H9 (cell line): ENCODE results near the gene LGSN. TPM values are rescaled to one million over a fixed set of nuclear protein-coding genes. Genes with fewer than 3 reads are reported as not detected.
A peak's percentile ranks its signal among the peaks of the same experiment; 100 is the strongest.

Source experiments
- DNase-seq: peaks from one replicate; pipeline ENCODE4 v3.0.0-alpha.2; 2017
- H2AFZ ChIP-seq: one replicate; pipeline ENCODE4 v1.6.1; 2013; ENCODE audit warnings: mild to moderate bottlenecking, low read length, control low read depth, moderate library complexity
- H2AK5ac ChIP-seq: 2 replicates; pipeline ENCODE4 v1.6.1; 2013; ENCODE audit warnings: low read length, control low read depth, mixed read lengths; ENCODE audit not compliant: insufficient read length
- H2BK120ac ChIP-seq: one replicate; pipeline ENCODE4 v1.6.1; 2013; ENCODE audit warnings: low read depth, mild to moderate bottlenecking, low read length, control low read depth, inconsistent platforms; ENCODE audit not compliant: poor library complexity, severe bottlenecking
- H2BK12ac ChIP-seq: 2 replicates; pipeline ENCODE4 v1.6.1; 2013; ENCODE audit warnings: low read length, control low read depth, mixed read lengths, low read depth; ENCODE audit not compliant: insufficient read length
- H2BK15ac ChIP-seq: 2 replicates; pipeline ENCODE4 v1.6.1; 2013; ENCODE audit warnings: low read depth, low read length, control low read depth
- H2BK20ac ChIP-seq: one replicate; pipeline ENCODE4 v1.6.1; 2013; ENCODE audit warnings: low read depth, mild to moderate bottlenecking, low read length, control low read depth, inconsistent platforms; ENCODE audit not compliant: poor library complexity, severe bottlenecking
- H2BK5ac ChIP-seq: 2 replicates; pipeline ENCODE4 v1.6.1; 2013; ENCODE audit warnings: low read length, control low read depth, mixed read lengths; ENCODE audit not compliant: insufficient read length
- H3K14ac ChIP-seq: 2 replicates; pipeline ENCODE4 v1.6.1; 2013; ENCODE audit warnings: low read length, control low read depth; ENCODE audit not compliant: insufficient read depth
- H3K18ac ChIP-seq: 2 replicates; pipeline ENCODE4 v1.6.1; 2013; ENCODE audit warnings: low read depth, mild to moderate bottlenecking, mixed read lengths, low read length, control low read depth; ENCODE audit not compliant: insufficient read length
- H3K23ac ChIP-seq: 2 replicates; pipeline ENCODE4 v1.6.1; 2013; ENCODE audit warnings: low read length, control low read depth, mixed read lengths, low read depth; ENCODE audit not compliant: insufficient read length
- H3K23me2 ChIP-seq: 2 replicates; pipeline ENCODE4 v1.6.1; 2013; ENCODE audit warnings: low read depth, mild to moderate bottlenecking, mixed read lengths, low read length, control low read depth; ENCODE audit not compliant: insufficient read length, poor library complexity, severe bottlenecking
- H3K27ac ChIP-seq: 2 replicates; pipeline ENCODE4 v1.5.1; 2013; ENCODE audit warnings: low read length, control low read depth, mixed read lengths, low read depth; ENCODE audit not compliant: insufficient read length
- H3K27me3 ChIP-seq: 2 replicates; pipeline ENCODE4 v1.6.1; 2013; ENCODE audit warnings: low read length, control low read depth, inconsistent platforms; ENCODE audit not compliant: insufficient read depth
- H3K4ac ChIP-seq: 2 replicates; pipeline ENCODE4 v1.6.1; 2013; ENCODE audit warnings: low read depth, mild to moderate bottlenecking, control low read depth, inconsistent platforms, low read length, moderate library complexity
- H3K4me1 ChIP-seq: 2 replicates; pipeline ENCODE4 v1.6.1; 2013; ENCODE audit warnings: low read length, control low read depth, inconsistent platforms; ENCODE audit not compliant: insufficient read depth
- H3K4me2 ChIP-seq: 2 replicates; pipeline ENCODE4 v1.6.1; 2013; ENCODE audit warnings: low read length, control low read depth, mixed read lengths; ENCODE audit not compliant: insufficient read length, insufficient read depth
- H3K56ac ChIP-seq: 2 replicates; pipeline ENCODE4 v1.6.1; 2013; ENCODE audit warnings: low read depth, mild to moderate bottlenecking, mixed read lengths, low read length, control low read depth; ENCODE audit not compliant: insufficient read length
- H3K79me1 ChIP-seq: 2 replicates; pipeline ENCODE4 v1.6.1; 2013; ENCODE audit warnings: low read depth, mild to moderate bottlenecking, moderate library complexity, low read length, control low read depth, inconsistent platforms; ENCODE audit not compliant: insufficient read depth, poor library complexity, severe bottlenecking
- H3K79me2 ChIP-seq: 2 replicates; pipeline ENCODE4 v1.6.1; 2013; ENCODE audit warnings: low read length, control low read depth, inconsistent platforms; ENCODE audit not compliant: insufficient read depth
- H3K9ac ChIP-seq: 2 replicates; pipeline ENCODE4 v1.6.1; 2013; ENCODE audit warnings: low read length, control low read depth, mixed read lengths; ENCODE audit not compliant: insufficient read length; ENCODE audit errors: extremely low read depth
- H3K9me3 ChIP-seq: one replicate; pipeline ENCODE4 v1.6.1; 2013; ENCODE audit warnings: low read depth, low read length, inconsistent platforms; ENCODE audit not compliant: control insufficient read depth
- H3T11ph ChIP-seq: one replicate; pipeline ENCODE4 v1.6.1; 2013; ENCODE audit warnings: mild to moderate bottlenecking, low read length, control low read depth, inconsistent platforms
- H4K20me1 ChIP-seq: one replicate; pipeline ENCODE4 v1.6.1; 2013; ENCODE audit not compliant: control insufficient read depth, insufficient read length, insufficient read depth
- H4K5ac ChIP-seq: 2 replicates; pipeline ENCODE4 v1.6.1; 2013; ENCODE audit warnings: low read depth, mild to moderate bottlenecking, mixed read lengths, low read length, control low read depth; ENCODE audit not compliant: insufficient read length
- H4K8ac ChIP-seq: replicated peaks from 2 replicates; pipeline ENCODE4 v1.6.1; 2013; ENCODE audit warnings: low read length, control low read depth, mixed read lengths, low read depth; ENCODE audit not compliant: insufficient read length
- H4K91ac ChIP-seq: 2 replicates; pipeline ENCODE4 v1.6.1; 2013; ENCODE audit warnings: low read depth, mild to moderate bottlenecking, moderate library complexity, mixed read lengths, low read length, control low read depth; ENCODE audit not compliant: insufficient read length
- H3K27ac Mint-ChIP-seq, 3 experiments: 2 replicates in 2 of 3; 3 replicates in 1 of 3; pipeline ENCODE4 v1.8.0; 2020 to 2021; ENCODE audit warnings: mixed read lengths in 3 of 3, mild to moderate bottlenecking in 1 of 3, moderate library complexity in 1 of 3
- H3K27me3 Mint-ChIP-seq: 2 replicates; pipeline ENCODE4 v1.8.0; 2021; ENCODE audit warnings: low read depth, mild to moderate bottlenecking, moderate library complexity, mixed read lengths
- H3K36me3 Mint-ChIP-seq, 3 experiments: 2 replicates in 2 of 3; 3 replicates in 1 of 3; pipeline ENCODE4 v1.8.0; 2020 to 2021; ENCODE audit warnings: low read depth in 3 of 3, mixed read lengths in 3 of 3; ENCODE audit not compliant: insufficient read depth in 1 of 3
- H3K4me1 Mint-ChIP-seq, 2 experiments: 2 replicates each; pipeline ENCODE4 v1.8.0; 2020; ENCODE audit warnings: mixed read lengths in 2 of 2
- H3K4me3 Mint-ChIP-seq, 2 experiments: 2 replicates in 1 of 2; 3 replicates in 1 of 2; pipeline ENCODE4 v1.8.0; 2020 to 2021; ENCODE audit warnings: mild to moderate bottlenecking in 2 of 2, mixed read lengths in 2 of 2, moderate library complexity in 1 of 2
- H3K9me3 Mint-ChIP-seq, 2 experiments: 2 replicates in 1 of 2; 3 replicates in 1 of 2; pipeline ENCODE4 v1.8.0; 2020; ENCODE audit warnings: mild to moderate bottlenecking in 2 of 2, mixed read lengths in 2 of 2, moderate library complexity in 1 of 2
- WGBS: extraction: QIAGEN DNeasy Blood & Tissue Kit; methylation state at CpG from one replicate; pipeline ENCODE4 v1.1.7; 2013; ENCODE audit warnings: missing lambda C conversion rate, low lambda C conversion rate, mixed read lengths; ENCODE audit not compliant: insufficient read length; ENCODE audit errors: extremely low coverage; 5-methylcytosine and 5-hydroxymethylcytosine counted together
- total RNA-seq: library from RNA; stranded (reverse); gene quantifications from 2 replicates; pipeline ENCODE4 v1.2.1, GENCODE V29; 2021
- TF ChIP-seq, protein P1 (sequence below): fragments of 200-600 bp; sonication (generic); conservative IDR thresholded peaks from 3 replicates; pipeline ENCODE4 v1.8.0; 2021; ENCODE audit warnings: antibody characterized with exemption, mild to moderate bottlenecking

The LGSN gene
- total RNA-seq, 1 experiment from 2014 or later = 0.13 TPM

DNA sequence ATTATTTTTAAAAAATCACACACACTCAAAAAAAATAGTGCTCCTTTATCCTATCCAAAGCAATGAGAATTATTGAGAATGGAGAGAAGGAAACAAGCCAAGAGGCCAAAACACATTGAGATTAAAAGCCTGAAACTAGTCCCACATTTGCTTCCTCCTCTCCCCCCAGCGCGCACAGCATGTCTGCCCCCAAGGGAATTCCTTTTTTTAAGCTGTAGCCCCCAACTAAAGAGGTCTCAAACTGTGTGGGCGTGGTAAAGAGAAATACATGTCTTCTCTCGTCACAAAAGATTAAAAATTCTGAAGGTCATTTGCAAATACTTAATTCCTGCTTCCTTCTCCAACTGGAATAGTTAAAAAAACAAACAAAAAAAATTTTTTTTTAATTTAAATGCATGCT lies 52.7 kb downstream of the LGSN start:
- no CpG with 5 or more reads among the region's 4 CpGs for WGBS
- no peak overlapping the region for H3K56ac ChIP-seq

More for the DNA sequence above, 52.7 kb downstream of the LGSN start:
- TF ChIP-seq, protein P1, sequence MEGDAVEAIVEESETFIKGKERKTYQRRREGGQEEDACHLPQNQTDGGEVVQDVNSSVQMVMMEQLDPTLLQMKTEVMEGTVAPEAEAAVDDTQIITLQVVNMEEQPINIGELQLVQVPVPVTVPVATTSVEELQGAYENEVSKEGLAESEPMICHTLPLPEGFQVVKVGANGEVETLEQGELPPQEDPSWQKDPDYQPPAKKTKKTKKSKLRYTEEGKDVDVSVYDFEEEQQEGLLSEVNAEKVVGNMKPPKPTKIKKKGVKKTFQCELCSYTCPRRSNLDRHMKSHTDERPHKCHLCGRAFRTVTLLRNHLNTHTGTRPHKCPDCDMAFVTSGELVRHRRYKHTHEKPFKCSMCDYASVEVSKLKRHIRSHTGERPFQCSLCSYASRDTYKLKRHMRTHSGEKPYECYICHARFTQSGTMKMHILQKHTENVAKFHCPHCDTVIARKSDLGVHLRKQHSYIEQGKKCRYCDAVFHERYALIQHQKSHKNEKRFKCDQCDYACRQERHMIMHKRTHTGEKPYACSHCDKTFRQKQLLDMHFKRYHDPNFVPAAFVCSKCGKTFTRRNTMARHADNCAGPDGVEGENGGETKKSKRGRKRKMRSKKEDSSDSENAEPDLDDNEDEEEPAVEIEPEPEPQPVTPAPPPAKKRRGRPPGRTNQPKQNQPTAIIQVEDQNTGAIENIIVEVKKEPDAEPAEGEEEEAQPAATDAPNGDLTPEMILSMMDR = no peak
- Histone ChIP-seq H3K4me2 (no peak overlapping the region), H2BK15ac (no peak overlapping the region), H3T11ph (no peak overlapping the region), H3K23ac (no peak overlapping the region), H3K9me3 (no peaks in the 10 kb centered on the region), H2BK12ac (no peak overlapping the region), H3K27me3 (no peaks in the 10 kb centered on the region), H2AFZ (no peak overlapping the region), H3K4me1 (no peaks in the 10 kb centered on the region), H3K9ac (no peak overlapping the region), H3K79me1 (no peaks in the 10 kb centered on the region), H4K91ac (no peak overlapping the region), H2AK5ac (no peak overlapping the region), H3K14ac (no peak overlapping the region), H2BK5ac (no peak overlapping the region), H3K18ac (no peak overlapping the region), H4K5ac (no peak overlapping the region), H3K27ac (no peak overlapping the region), H3K4ac (no peak overlapping the region), H3K79me2 (no peaks in the 10 kb centered on the region), H4K20me1 (no peaks in the 10 kb centered on the region), H3K23me2 (no peaks in the 10 kb centered on the region), H4K8ac (no peak overlapping the region), H2BK120ac (no peak overlapping the region), H2BK20ac (no peak overlapping the region)
- peak overlapping the region in 1 of 3 experiments; percentile 95; a peak in 2 of 7 replicates for H3K27ac Mint-ChIP-seq
- peaks cover 11 to 18% of the 10 kb centered on the region in 2 experiments for H3K4me1 Mint-ChIP-seq
- H3K36me3 Mint-ChIP-seq = no peaks in the 10 kb centered on the region
- no peaks in the 10 kb centered on the region for H3K9me3 Mint-ChIP-seq
- DNase-seq = no peak
- H3K27me3 Mint-ChIP-seq = no peaks in the 10 kb centered on the region
- no peak overlapping the region for H3K4me3 Mint-ChIP-seq
